Muscle layer of colon (tissue), 2 donors: ENCODE measurements around the gene KRTAP5-7.
"Not testable (repeated sequence)": the region's sequence is repeated elsewhere in the genome, so short reads cannot be mapped to it uniquely, and the experiment has no call there.

ENCODE experiments used
- H3K27ac ChIP-seq: one replicate; pipeline ENCODE4 v1.7.0; 2013; ENCODE audit warnings: low read depth, mild to moderate bottlenecking, low read length, moderate library complexity
- H3K27me3 ChIP-seq, 2 donors: one replicate each; pipeline ENCODE4 v1.7.0; 2013; ENCODE audit warnings: low read length in 2 of 2, mild to moderate bottlenecking in 2 of 2; ENCODE audit not compliant: insufficient read depth in 2 of 2, control insufficient read depth in 1 of 2
- H3K36me3 ChIP-seq: one replicate; pipeline ENCODE4 v1.7.0; 2013; ENCODE audit warnings: mild to moderate bottlenecking, low read length; ENCODE audit not compliant: insufficient read depth
- H3K4me1 ChIP-seq: one replicate; pipeline ENCODE4 v1.7.0; 2013; ENCODE audit warnings: mild to moderate bottlenecking, low read length; ENCODE audit not compliant: insufficient read depth
- H3K4me3 ChIP-seq, 2 donors: one replicate each; pipeline ENCODE4 v1.7.0; 2013; ENCODE audit warnings: low read length in 2 of 2, low read depth in 1 of 2, mild to moderate bottlenecking in 1 of 2, moderate library complexity in 1 of 2
- H3K9ac ChIP-seq: one replicate; pipeline ENCODE4 v1.7.0; 2013; ENCODE audit warnings: low read length
- H3K9me3 ChIP-seq: one replicate; pipeline ENCODE4 v1.7.0; 2013; ENCODE audit warnings: mild to moderate bottlenecking, low read length
- donor health status: abdominal sarcoma.
- donor health status: Adenocarcinoma of cecum.

The KRTAP5-7 gene

DNA sequence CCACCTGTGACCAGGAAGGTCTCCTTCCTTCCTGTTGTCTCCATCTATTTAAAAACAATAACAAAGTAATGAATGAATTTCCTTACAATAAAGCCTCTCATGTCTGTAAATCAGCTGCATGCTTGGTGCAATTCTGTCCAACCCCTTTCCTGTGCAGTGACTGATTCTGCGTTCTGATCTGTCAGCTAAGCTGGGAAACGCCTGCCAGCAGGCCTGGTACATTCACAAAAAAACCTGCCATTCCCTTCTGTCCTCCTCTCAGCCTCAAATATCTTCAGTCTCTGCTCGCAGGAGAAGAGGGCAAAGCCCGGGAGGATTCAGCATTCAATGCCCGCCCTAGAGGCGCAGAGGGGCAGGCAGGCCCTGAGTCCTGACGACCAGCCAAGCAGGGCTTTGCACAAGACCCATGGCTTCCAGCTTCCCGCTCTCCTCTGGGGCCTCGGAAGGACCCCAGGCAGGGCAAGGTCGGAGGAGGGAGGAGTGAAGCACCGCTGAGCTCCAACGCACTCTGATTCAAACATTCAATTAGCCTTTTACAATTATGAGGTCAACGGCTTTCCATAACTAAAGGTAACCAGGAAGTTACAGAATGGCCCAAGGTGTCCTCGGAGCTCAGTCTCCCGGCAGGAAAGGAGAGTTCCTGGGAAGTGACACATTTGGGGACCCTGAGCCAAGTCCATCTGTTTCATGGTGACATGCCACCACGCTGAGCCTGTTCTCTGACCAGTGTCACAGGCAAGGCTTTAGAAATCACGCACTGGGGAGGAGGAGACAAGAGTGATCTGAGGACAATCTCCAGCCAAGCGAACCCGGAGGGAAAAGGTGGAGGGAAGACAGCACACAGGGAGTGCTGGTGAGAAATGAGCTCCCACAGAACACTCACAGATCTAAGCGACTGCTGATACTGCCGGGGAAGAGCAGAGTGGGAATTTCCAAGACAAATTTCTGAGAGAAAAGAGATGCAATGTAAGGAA lies 39.8 kb downstream of the KRTAP5-7 start:
- not testable (repeated sequence) for H3K9ac ChIP-seq, H3K36me3 ChIP-seq, H3K27me3 ChIP-seq, H3K4me3 ChIP-seq, H3K4me1 ChIP-seq, H3K27ac ChIP-seq, H3K9me3 ChIP-seq

DNA sequence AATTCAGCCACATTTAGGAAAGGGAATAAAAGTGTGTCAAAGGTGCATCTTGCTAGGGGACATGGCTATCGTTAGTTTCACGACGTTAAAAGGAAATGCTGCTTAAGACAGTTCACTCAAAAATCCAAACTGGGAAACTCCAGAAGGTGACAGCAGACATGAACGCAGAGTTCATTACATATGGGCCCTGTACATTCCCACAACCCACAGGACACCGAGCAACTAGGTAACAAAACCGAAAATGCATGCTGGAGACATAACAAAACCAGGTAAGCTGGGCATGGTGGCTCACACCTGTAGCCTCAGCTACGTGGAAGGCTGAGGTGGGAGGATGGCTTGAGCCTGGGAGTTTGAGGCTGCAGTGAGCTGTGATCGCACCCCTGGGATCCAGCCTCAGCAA lies 40.6 kb downstream of the KRTAP5-7 start:
- not testable (repeated sequence) for H3K27me3 ChIP-seq, H3K4me3 ChIP-seq, H3K36me3 ChIP-seq, H3K9me3 ChIP-seq, H3K4me1 ChIP-seq, H3K9ac ChIP-seq, H3K27ac ChIP-seq

DNA sequence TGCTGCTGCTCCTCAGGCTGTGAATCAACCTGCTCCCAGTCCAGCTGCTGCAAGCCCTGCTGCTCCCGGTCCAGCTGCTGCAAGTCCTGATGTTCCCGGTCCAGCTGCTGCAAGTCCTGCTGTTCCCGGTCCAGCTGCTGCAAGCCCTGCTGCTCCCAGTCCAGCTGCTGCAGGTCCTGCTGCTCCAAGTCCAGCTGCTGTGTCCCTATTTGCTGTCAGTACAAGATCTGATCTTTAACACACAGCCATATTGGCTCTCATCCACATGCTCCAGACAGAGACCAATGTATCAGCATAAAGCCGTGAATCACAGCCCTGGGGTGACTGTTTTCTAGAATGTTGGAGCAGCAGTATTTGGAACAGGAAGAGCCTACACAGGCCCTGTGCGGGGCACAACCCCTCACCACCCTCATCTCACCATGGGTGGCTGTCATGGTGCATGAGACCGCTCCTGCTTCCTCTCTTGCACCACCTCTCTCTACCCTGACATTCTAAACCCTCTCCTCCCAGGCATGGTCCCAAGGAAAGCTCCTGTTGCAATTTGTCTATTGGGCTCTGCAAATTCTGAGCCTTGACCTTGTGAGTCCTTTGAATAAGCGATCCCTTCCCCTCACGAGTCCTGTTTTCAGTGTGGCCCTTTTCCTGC lies 41.8 kb downstream of the KRTAP5-7 start:
- Histone ChIP-seq H3K36me3 (no peaks in the 10 kb centered on the region), H3K4me3 (no peak overlapping the region)

DNA sequence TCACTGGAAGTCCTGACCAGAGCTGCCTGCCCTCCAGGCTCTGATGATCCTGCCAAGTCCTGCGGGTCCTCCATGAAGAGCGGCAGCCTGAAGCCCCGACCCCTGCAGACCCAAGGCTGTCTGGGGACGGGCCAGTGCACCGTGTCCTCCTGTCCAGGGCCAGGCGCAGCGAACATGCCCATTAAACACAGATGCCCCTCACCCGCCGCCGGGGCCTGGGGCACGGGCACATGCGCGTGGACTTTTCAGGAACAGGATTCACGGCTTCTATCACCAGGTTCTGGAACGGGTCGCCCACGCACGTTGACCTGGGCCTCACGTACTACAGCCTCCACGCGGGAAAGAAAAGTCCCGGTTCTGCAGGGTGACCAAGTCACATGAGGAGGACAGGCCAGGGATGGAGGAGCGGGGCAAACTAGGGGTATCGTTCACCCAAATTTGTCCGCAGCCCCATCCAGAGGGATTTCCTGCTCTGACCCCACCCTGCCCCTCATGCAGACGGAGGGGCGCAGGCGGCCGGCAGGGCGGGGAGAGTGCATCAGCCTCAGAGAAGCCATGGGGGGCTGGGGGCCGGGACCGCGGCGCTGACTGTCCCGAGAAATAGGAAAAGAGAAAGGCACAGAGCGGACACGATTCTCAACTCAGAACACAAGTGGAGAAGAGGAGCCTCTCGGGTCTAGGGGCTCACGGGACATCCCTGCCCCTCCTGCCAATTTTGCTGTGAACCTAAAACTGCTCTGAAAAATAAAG lies 44.2 kb downstream of the KRTAP5-7 start:
- not testable (repeated sequence) for H3K9ac ChIP-seq

More for the DNA sequence above, 41.8 kb downstream of the KRTAP5-7 start:
- H3K4me1 ChIP-seq: peaks cover 6% of the 10 kb centered on the region
- no peak overlapping the region for H3K9ac ChIP-seq
- H3K27ac ChIP-seq: no peak overlapping the region
- H3K9me3 ChIP-seq: no peaks in the 10 kb centered on the region
- H3K27me3 ChIP-seq: no peaks in the 10 kb centered on the region

DNA sequence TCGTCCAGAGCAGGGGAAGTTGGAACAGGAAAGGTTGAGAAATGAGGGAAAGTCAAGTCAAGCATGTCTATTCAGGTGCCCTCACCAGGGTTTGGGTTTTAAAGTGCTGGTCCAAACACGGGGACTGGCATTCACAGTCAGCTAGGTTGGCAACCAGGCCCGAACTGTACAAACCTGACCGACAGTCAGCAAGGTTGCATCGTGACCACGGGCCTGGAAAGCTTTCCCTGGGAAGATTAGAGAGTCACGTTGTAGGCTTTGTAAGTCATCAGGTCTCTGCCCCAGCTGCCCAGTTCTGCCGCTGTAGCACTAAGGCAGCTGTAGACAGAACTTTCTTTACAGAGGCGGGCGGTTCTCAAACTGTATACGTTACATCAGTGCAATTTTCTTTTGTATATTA lies 45.7 kb downstream of the KRTAP5-7 start:
- Histone ChIP-seq H3K9ac (no peak overlapping the region), H3K9me3 (no peaks in the 10 kb centered on the region), H3K4me1 (peaks cover 6% of the 10 kb centered on the region), H3K36me3 (no peaks in the 10 kb centered on the region), H3K27ac (no peak overlapping the region), H3K4me3 (no peak overlapping the region), H3K27me3 (no peaks in the 10 kb centered on the region)

More for the DNA sequence above, 44.2 kb downstream of the KRTAP5-7 start:
- not testable (repeated sequence) for H3K36me3 ChIP-seq, H3K27me3 ChIP-seq, H3K4me1 ChIP-seq, H3K9me3 ChIP-seq, H3K4me3 ChIP-seq, H3K27ac ChIP-seq

DNA sequence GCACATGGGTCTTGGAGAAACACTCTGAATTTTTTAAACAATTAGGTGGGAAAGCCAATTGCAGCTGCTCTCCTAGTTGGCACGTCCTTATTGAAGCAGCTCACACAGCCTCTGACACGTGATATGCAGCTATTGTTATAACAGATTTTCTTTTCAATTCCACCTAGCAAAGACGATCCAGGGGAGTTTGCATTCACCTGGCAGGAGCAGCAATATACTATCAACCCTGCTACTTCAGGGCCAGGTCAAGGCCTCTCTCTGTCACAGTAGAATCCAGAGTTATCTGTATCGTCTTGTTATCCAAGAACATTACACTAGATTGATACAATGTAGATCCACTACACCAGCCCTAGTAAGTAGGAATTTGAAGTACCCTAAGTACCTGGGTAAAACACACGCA lies 47.4 kb downstream of the KRTAP5-7 start:
- Histone ChIP-seq H3K4me1 (no peaks in the 10 kb centered on the region), H3K27ac (no peak overlapping the region), H3K27me3 (no peaks in the 10 kb centered on the region), H3K9me3 (no peaks in the 10 kb centered on the region), H3K36me3 (no peaks in the 10 kb centered on the region), H3K4me3 (no peak overlapping the region), H3K9ac (no peak overlapping the region)

DNA sequence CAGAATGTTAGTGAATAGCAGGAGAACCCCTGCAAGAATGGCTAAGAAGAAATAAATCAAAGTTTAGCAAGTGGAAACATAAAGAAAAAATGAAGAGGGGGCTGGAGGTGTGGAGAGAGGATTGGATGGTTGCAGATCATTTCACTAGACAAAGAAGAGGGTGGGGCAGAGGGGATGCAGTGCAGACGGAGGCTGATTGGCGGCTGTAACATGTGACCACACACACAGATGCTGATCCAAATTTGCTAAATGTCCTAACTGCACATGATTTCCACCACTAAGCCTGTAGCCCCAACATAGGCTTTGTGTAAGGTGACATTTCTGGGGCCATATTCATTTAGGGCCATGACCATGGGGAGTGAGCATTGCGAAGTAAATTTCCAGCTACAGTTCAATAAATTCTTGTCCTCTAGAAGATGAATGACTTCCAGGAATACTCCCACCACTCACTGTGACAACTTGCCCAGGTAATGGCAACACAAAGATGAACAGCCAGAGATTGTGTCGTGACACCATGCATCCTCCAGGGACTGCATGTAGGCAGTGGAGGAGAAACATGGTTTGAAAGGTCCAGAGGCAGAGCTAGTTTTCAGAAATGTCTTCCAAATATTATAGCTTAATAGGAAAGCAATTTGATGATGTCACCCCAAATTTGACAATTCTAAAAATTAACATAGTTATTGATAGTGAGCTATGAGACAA lies 48.8 kb downstream of the KRTAP5-7 start:
- Histone ChIP-seq H3K9ac (no peak overlapping the region), H3K27ac (no peak overlapping the region), H3K27me3 (no peaks in the 10 kb centered on the region), H3K4me3 (no peak overlapping the region), H3K36me3 (no peaks in the 10 kb centered on the region), H3K4me1 (no peaks in the 10 kb centered on the region), H3K9me3 (no peaks in the 10 kb centered on the region)

DNA sequence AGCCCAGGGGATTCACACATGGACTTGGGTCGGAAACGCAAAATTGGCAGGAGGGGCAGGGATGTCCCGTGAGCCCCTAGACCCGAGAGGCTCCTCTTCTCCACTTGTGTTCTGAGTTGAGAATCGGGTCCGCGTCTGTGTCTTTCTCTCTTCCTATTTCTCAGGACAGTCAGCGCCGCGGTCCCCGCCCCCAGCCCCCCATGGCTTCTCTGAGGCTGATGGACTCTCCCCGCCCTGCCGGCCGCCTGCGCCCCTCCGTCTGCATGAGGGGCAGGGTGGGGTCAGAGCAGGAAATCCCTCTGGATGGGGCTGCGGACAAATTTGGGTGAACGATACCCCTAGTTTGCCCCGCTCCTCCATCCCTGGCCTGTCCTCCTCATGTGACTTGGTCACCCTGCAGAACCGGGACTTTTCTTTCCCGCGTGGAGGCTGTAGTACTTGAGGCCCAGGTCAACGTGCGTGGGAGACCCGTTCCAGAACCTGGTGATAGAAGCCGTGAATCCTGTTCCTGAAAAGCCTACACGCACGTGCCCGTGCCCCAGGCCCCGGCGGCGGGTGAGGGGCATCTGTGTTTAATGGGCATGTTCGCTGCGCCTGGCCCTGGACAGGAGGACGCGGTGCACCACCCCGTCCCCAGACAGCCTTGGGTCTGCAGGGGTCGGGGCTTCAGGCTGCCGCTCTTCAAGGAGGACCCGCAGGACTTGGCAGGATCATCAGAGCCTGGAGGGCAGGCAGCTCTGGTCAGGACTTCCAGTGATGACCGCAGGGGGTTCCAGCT lies 49.8 kb downstream of the KRTAP5-7 start:
- H3K36me3 ChIP-seq, H3K4me1 ChIP-seq, H3K27ac ChIP-seq, H3K27me3 ChIP-seq, H3K9me3 ChIP-seq, H3K4me3 ChIP-seq, H3K9ac ChIP-seq: not testable (repeated sequence)

DNA sequence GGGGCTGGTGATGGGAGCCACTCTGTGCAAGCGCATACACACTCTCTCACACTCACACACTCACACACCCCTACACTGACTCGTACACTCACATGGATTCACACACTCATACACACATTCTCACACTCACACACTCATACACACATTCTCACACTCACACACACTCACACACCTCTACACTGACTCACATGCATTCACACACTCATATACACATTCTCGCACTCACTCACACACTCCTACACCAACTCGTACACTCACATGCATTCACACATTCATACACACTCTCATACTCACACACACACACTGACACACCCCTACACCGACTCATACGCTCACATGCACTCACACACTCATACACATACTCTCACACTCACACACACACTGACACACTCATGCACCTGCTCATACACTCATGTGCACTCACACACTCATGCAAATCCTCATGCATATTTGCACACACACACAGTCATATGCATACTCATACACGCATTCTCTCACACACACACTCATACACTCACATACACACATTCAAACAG lies 50.5 kb downstream of the KRTAP5-7 start:
- H3K36me3 ChIP-seq: no peaks in the 10 kb centered on the region
- no peaks in the 10 kb centered on the region for H3K9me3 ChIP-seq
- no peak overlapping the region for H3K27ac ChIP-seq
- no peaks in the 10 kb centered on the region for H3K4me1 ChIP-seq
- H3K27me3 ChIP-seq: no peaks in the 10 kb centered on the region
- H3K9ac ChIP-seq: no peak overlapping the region
- H3K4me3 ChIP-seq: no peak overlapping the region
